GM18873 (cell line): Measurements from ENCODE around the gene RAB34.

Source experiments
- ATAC-seq: cut with Tn5 transposase; IDR thresholded peaks from one replicate; pipeline ENCODE4 v1.9.1; 2021; ENCODE audit warnings: mild to moderate bottlenecking, moderate library complexity, moderate number of reproducible peaks; ENCODE audit not compliant: unreplicated experiment, low FRiP score

The RAB34 gene

DNA sequence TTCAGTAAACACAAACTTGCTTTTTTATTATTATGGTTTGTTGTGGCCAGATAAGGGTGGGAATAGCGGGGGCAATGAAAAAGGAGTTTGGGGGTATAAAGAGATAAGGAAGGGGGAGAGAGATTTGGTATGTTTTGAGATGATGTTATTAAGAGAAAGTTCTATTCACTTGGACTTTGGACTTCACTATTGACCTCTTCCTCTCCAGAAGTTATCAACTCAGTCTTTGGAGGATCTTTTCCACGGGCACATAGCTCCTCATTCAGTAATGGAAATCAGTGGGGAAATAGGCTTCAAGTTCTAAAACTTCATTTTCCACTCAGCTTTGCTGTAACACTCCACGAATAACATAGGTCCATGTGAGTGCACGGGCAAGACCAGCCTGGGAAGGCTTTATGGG is 29.2 kb downstream of the RAB34 start:
- no peak for ATAC-seq

DNA sequence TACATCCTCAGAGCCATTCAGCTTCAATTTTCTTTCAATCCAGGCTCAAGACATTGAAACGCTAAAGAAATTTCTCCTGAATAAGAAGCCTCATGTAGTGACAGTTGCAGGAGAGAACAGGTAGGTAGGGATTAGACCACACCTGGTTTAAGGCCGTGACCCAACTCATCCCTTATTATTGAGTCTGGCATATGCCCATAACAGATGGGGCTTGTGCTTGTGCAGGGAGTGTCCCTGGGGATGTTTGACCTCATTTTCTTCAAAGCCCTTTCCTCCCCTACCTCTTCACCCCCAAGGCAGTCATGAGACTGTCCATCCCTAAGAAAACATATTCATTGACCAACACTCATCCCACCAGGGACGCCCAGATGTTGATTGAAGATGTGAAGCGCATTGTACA is 31.4 kb downstream of the RAB34 start:
- no peak for ATAC-seq

DNA sequence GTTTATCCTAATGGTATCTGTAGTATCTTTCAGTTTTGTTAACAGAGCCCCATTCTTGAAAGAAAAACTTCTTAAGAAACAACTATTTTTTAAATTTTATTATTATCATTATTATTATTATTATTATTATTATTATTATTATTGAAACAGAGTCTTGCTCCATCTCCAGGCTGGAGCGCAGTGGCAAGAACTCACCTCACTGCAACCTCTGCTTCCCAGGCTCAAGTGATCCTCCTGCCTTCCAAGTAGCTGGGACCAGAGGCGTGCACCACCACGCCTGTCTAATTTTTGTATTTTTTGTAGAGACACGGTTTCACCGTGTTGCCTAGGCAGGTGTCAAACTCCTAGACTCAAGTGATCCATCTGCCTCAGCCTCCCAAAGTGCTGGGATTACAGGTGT is 32.3 kb downstream of the RAB34 start:
- ATAC-seq: no peak

DNA sequence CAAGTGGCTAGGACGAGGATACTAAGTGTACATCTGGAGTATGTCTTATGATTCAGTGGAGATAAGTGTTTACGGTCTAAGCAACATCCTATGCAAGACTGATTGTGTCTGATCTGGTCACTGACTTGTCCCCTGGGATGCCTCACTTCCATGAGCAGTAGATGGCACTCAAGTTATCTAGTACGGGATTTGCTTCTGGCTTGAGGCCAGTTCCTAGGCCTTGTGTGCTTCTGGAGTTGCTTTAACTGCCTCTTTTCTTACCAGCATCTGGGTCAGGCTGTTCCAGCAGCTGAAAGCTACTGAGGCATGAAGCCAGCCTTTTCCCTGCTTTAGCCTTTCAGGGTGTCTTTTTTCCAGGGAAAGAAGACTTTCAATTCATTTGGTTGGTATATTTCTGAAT is 32.7 kb downstream of the RAB34 start:
- no peak for ATAC-seq

DNA sequence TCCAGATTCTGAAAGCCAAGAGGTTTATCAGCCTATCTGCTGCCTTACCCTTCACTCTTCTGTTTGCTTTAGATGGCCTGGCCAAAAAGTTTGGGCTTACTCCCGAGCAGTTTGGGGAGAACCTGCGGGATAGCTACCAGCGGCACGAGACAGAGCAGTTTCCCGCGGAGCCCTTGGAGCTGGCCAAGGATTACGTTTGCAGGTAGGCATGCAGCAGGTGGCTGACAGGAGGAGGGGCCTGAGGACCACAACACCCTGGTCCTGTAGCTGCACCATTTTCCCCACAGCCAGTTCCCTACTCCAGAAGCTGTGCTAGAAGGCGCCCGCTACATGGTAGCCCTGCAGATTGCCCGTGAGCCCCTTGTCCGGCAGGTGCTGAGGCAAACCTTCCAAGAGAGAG is 35.0 kb downstream of the RAB34 start:
- no peak for ATAC-seq

DNA sequence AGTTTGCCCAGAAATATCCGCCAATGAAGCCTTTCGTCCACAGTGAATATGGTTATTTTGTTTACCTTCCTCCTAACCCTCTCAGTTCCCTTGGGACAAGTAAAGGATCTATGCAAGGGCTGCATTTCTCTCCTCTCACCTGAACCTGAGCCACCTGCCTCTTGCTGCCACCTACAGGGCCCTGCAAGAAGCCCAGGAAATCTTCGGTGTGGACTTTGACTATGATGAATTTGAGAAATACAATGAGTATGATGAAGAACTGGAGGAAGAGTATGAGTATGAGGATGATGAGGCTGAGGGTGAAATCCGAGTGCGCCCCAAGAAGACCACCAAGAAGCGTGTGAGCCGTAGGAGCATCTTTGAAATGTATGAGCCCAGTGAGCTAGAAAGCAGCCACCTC is 41.7 kb downstream of the RAB34 start:
- ATAC-seq: no peak

DNA sequence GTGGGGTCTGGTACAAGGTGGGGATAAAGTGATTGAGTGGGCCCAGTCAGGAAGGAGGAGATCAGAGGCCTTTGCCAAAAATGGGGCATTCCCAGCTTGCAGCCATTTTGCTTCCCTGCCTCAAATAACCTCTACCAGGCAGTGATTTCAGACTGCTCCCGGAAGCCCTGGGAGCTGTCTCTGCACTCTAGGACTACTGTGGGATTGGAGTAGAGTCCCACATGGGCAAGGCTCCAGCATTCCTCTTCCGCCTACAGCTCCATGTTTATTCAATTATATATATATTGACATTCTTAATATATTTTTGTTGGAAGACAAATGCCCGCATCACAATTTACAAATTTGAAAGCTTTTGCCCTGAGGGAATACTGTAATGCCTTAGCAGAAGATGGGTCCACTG is 42.2 kb downstream of the RAB34 start:
- no peak for ATAC-seq

DNA sequence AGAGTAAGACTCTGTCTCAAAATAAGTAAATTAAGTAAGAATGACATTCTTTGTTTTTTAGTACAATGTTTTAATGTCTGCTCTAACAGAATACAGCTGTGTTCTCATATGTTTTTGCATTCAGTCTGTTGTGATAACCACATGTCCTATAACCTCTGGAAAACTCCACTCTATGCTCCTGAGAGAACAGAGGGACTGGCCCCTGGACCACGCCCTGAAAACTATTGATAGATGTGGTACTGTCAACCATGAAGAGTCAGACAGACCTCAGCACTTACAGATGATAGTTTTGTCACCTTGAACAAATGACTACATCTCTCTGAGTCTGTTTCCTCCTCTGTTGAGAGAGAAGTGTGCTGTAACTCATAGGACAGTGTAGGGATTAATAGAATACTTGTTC is 47.8 kb downstream of the RAB34 start:
- ATAC-seq: no peak

DNA sequence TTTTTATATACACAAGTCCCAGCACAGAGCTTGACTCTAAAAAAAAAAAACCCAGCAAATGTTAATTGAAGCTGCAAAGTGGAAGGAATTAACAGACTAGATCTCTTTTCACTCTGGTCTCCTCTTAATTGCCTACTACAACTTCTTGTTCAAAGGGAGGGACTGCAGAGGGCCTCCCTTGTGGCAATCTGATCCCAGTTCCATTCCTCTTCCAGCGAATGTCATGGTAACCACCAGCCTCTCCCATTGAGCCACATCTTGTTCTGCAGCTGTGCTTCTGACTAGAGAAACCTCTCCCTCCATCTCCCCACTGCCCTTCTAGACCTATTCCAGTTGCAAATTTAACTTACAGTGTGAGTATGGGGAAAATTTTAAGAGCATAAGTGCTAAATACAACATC is 49.8 kb downstream of the RAB34 start:
- no peak for ATAC-seq

DNA sequence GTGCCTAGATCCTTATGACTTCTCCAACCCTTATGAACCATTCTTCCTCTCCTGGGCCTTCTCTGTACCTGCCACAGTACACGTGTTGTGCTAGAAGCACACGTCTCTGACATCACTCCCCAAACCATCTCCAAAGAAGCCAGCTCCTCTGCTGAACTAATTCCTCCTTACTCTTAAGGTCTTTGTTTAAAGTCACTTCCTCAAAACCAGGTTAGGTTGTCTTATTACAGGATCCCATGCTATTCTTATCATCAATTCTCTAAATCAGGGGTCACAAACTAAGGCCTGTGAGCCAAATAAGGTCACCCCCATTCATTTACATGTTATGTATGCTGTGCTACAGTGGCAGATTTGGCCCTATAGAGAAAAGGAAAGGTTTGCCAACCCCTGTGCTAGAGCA is 51.7 kb downstream of the RAB34 start:
- ATAC-seq: no peak
